AG04449 (cell line): ENCODE data around the gene PLCL1.
A peak's percentile ranks its signal among the peaks of the same experiment; 100 is the strongest.

Source experiments
- CTCF ChIA-PET: fragments of 350-600 bp; formaldehyde crosslinking; extraction: SDS; loops from one replicate; lab custom pipeline; 2021; ENCODE audit warnings: antibody characterized with exemption; lab: Yijun Ruan, JAX
- POLR2A ChIA-PET: fragments of 400-600, 350-600 bp; formaldehyde crosslinking; extraction: SDS; loops from one replicate; lab custom pipeline; 2020; ENCODE audit warnings: antibody characterized with exemption, inconsistent platforms; lab: Yijun Ruan, JAX
- DNase-seq: peaks from one replicate; pipeline ENCODE4 v3.0.0-alpha.2; 2010; ENCODE audit warnings: low read depth, low spot score
- H3K4me3 ChIP-seq: 2 replicates; pipeline ENCODE4 v1.5.1; 2011; ENCODE audit warnings: low read depth, mild to moderate bottlenecking, control low read depth, low read length
- TF ChIP-seq, protein P1 (sequence below): IDR thresholded peaks from one replicate; pipeline ENCODE4 v1.5.1; 2011; ENCODE audit warnings: mild to moderate bottlenecking, moderate library complexity, low read length, control low read depth, inconsistent platforms; ENCODE audit not compliant: insufficient read depth; ENCODE audit errors: missing control alignments

PLCL1 gene

DNA sequence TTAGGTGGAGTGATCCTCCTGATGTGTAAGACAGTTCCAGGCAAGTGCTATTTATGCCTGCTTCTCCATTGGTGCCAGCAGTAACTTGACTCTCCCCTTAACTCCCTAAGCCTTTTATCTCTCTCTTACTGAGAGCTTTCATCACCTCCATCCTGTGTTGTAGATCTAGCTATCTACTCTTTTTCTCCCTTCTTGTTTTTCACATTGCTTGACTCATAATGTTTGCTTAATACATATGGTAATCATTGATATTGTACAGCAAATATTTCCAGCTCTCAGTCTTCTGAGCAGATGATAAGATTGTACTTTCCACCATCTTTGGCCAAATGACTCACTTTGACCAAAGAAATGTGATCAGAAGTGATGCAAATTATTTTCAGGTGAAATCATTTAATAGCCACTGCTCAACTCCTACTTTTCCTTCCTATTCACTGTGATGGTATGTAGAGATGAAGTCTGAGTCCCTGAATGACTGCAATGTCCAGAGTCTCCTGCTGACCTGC, 165.0 kb downstream of the PLCL1 start:
- ChIA-PET CTCF (no interaction called here), POLR2A (no interaction called here)
- peak; percentile 33 for DNase-seq

DNA sequence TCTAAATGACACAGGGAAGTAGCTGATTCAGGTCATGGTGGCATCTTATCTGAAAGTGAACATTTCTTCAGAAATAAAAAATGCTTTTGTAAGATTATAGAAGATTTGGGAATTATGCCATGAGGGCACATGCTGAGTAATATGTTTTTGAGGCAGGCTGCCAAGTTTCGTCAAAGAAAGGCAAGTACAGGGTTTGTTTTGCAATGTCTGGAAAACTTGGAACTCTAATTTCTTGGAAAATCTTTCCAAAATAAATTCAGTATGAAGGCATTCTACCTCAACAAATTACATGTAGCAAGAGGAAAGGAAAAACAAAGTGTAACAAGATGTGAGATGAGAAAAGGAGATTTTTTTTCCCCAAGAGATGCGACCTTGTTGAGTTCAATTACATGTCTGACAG, 167.7 kb downstream of the PLCL1 start:
- ChIA-PET CTCF (no interaction called here), POLR2A (no interaction called here)
- no peak overlapping the region for H3K4me3 ChIP-seq
- TF ChIP-seq, protein P1, sequence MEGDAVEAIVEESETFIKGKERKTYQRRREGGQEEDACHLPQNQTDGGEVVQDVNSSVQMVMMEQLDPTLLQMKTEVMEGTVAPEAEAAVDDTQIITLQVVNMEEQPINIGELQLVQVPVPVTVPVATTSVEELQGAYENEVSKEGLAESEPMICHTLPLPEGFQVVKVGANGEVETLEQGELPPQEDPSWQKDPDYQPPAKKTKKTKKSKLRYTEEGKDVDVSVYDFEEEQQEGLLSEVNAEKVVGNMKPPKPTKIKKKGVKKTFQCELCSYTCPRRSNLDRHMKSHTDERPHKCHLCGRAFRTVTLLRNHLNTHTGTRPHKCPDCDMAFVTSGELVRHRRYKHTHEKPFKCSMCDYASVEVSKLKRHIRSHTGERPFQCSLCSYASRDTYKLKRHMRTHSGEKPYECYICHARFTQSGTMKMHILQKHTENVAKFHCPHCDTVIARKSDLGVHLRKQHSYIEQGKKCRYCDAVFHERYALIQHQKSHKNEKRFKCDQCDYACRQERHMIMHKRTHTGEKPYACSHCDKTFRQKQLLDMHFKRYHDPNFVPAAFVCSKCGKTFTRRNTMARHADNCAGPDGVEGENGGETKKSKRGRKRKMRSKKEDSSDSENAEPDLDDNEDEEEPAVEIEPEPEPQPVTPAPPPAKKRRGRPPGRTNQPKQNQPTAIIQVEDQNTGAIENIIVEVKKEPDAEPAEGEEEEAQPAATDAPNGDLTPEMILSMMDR, result no peak
- peak; percentile 36 for DNase-seq

More for the DNA sequence above, 165.0 kb downstream of the PLCL1 start:
- no peak overlapping the region for H3K4me3 ChIP-seq
- TF ChIP-seq, protein P1, result no peak

DNA sequence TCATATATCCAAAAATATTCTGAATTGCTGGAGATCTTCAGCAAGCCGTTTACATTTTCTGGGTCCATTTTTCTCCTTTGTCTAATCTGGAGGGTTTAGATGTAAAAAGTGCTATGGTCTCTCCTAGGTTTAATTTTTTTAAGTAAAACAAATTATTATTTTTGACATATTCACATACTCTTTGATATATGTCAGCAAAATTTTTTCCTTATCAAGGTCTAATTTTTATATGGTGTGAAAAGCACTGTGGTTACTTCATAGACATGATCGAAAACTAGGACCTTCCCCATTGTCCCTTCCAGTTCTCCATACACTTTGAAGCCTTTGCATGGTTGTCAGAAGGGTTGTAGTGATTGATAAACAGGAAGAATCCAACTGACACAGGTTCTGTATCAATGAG, 168.2 kb downstream of the PLCL1 start:
- ChIA-PET CTCF (no interaction called here), POLR2A (no interaction called here)
- TF ChIP-seq, protein P1, result no peak
- DNase-seq, result no peak
- no peak overlapping the region for H3K4me3 ChIP-seq

DNA sequence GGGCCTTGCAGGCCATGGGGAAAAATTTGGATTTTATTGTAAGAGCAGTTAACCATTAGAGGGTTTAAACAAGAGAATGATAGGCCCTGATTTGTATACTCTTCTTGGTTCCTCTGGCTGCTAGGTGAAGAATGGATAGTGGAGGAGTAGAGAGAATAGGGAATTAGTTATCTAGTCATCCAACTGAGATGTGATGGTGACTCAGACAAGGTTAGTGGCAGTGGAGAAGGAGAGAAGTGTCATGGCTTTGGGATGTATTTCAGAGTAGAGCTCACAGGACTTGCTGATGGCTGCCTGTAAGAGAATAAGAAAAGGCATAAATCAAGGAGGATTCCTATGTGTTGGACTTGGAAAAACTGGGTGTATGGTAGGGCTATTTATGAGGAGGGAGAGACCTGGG, 169.4 kb downstream of the PLCL1 start:
- CTCF ChIA-PET, result no interaction called here
- no peak overlapping the region for H3K4me3 ChIP-seq
- no peak for DNase-seq
- TF ChIP-seq, protein P1, result no peak
- POLR2A ChIA-PET, result no interaction called here

DNA sequence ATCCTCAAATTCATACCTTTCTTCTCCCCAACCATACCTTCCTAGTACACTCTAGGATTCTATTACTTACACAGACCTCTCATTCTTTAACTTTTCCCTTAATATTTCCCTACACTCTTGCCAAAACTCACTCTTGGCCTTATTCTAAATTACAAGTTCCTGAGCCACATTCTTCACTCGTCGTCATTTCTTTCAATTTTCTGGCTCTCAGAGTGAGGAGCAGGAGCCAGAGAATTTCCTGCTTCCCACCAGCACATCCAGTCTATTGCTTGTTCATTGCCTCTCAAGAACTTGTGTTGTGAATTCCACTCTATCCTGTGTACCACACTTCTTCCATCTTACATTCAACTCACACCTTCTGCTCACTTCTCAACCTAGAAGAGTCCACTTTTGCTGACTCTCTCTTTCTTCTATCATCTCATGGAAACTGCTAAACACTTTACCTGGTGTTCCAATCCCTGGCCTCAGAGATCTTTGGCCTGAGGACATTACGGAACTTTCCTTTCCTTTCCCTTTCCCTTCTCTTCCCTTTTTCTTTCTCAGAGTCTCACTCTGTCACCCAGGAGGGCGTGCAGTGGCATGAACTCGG, 171.6 kb downstream of the PLCL1 start:
- TF ChIP-seq, protein P1, result no peak
- ChIA-PET CTCF (no interaction called here), POLR2A (no interaction called here)
- DNase-seq, result no peak
- H3K4me3 ChIP-seq, result no peak overlapping the region

DNA sequence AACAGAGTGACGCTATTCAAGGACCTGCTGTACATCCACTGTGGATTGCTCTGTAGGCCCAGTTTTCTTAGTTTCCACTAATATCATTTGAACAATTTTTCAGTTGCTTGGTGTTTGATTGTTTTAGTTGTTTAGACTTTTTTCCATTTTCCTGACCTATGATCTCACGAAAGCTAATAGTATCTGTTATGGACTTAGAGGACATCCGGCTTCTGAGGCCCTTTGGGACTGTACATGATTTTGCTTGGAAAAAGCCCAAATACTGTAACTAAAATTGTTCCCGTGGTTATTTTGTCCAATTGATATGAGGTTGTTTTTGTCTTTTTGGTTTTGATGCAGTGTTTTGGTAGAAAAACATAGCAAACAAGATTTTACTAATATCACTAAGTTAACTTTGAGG, 174.6 kb downstream of the PLCL1 start:
- H3K4me3 ChIP-seq, result no peak overlapping the region
- POLR2A ChIA-PET, result no interaction called here
- no peak for DNase-seq
- TF ChIP-seq, protein P1, result no peak
- CTCF ChIA-PET, result no interaction called here
